HG02610 (cell line): ENCODE data around the gene CLECL1.
A peak's percentile ranks its signal among the peaks of the same experiment; 100 is the strongest.
"Not testable (repeated sequence)": the region's sequence is repeated elsewhere in the genome, so short reads cannot be mapped to it uniquely, and the experiment has no call there.

Experiments used
- ATAC-seq: cut with Tn5 transposase; IDR thresholded peaks from one replicate; pipeline ENCODE4 v1.9.1; 2021; ENCODE audit warnings: mild to moderate bottlenecking, moderate library complexity; ENCODE audit not compliant: unreplicated experiment

CLECL1 gene

GRCh38 chr12:9752145-9752933, 19.4 kb upstream of the CLECL1 start:
- no peak for ATAC-seq

- peak; percentile 42 for ATAC-seq
Observed at GRCh38 chr12:9751204-9752144, 18.6 kb upstream of the CLECL1 start.

DNA sequence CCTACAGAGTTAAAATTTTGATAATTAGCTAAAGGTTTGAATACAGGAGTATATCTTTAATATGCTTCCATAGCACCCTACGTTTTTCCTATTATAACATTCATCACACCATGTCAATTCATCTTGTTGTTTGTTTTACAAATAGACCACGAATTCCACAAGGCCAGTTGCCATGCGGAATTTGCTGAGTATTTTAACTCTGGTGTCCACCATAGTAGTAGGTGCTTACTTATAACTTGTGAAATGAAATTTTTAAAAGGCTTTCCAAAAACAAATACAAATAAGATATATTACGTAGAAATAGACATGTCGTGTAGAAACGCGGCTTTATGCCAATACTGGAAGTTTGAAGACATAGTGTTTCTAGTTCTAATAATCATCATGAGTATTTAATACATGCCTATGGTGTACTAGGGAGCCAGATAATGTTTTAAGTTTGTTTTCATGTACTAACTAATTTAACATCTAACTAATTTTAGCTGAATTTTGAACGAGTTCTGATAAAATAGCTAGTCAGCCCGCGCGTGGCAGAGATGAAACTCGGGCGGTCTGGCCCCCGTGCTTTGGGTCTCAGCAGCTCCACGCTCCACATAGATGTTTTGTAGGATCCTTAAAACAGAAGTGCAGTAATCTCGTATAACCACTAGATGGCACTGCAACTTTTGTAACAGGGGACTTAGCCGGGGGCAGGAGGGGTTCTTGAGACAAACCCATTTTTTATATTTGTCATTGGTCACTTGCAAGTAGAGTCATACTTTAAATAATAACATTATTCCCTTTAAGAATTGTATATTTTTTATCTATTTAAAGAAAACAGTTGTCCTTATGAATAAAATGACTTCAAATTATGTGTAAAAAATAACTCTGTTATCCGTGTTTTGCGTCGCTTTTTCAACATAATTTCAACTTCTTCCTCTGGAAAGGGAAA, 17.6 kb upstream of the CLECL1 start:
- ATAC-seq: peak; percentile 58

DNA sequence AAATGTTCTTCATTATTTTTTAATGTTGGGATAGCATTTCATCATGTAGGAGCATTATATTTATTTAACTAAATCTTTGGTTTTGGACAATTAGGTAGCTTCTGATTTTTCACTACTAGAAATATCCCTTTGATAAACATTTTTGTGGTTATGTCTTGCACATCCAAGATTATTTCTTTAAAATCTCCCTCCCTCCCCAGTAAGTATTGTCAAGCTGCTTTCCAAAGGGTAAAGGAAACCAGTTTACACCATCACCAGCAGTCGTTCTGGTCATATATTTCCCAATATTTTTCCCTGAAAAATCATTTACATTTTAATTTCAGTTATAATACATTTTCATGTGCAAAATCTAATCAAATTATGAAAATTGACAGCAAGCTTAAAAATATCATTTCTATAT, 16.7 kb upstream of the CLECL1 start:
- no peak for ATAC-seq

- no peak for ATAC-seq
Observed at GRCh38 chr12:9745199-9745598, 12.3 kb upstream of the CLECL1 start.

DNA sequence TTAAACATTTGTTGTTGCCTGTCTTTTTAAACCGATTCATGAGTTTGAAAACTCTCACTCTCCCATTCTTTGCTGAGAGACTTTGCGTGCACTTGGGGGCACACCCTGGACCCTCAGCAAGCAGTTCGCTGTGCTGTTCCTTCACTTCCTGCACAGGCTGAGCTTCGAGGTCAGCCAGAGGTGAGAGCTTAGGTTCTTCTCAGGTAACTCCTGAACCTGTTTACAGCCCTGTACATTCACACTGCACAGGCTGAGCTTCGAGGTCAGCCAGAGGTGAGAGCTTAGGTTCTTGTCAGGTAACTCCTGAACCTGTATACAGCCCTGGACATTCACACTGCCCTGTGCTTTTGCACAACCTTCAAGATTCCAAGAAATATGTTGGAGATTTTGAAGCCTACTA, 9.8 kb upstream of the CLECL1 start:
- no peak for ATAC-seq

DNA sequence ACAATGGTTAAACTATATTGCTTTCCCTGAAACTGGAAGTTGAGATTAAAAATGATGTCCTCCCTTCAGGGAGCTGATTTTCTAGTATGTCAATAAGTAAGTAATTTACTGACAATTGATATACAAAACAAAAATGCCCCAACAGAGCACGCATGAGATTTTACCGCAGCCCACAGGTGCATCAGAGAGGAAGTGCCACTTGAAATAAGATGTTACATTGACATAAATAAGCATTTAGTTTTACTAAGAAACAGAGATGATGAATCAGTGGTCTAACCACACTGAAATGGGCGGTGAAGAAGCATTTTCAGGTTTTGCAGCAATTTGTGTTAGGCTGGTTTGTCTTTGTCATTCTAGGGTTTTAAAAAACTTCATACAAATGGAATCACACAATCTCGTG, 8.8 kb upstream of the CLECL1 start:
- ATAC-seq: peak; percentile 84

DNA sequence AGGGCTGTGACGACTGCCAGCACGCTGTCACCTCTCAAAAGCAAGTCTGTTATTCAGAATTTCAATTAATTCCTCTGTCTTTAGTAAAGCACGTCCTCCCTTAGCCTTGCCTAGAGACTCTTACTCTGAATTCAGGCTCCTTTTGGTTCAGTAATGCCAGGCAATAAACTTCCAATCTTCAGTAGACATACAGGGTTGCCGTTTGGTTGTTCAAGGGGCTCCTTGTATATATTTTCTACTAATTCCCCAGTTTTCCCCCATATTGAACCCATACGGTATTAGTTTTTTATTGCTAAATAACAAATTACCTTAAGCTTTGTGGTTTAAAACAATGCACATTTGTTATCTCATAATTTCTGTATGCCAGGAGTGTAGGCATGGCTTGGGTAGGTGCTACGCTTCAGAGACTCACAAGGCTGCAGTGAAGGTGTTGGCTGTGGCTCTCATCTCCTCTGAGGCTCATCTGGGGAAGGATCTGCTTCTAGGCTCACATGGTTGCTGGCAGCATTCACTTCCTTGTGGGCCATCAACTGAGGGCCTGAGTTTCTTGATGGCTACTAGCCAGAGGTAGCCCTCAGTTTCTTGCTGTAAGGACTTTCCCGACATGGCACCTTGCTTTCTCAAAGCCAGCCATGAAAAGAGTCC, 7.3 kb upstream of the CLECL1 start:
- no peak for ATAC-seq

DNA sequence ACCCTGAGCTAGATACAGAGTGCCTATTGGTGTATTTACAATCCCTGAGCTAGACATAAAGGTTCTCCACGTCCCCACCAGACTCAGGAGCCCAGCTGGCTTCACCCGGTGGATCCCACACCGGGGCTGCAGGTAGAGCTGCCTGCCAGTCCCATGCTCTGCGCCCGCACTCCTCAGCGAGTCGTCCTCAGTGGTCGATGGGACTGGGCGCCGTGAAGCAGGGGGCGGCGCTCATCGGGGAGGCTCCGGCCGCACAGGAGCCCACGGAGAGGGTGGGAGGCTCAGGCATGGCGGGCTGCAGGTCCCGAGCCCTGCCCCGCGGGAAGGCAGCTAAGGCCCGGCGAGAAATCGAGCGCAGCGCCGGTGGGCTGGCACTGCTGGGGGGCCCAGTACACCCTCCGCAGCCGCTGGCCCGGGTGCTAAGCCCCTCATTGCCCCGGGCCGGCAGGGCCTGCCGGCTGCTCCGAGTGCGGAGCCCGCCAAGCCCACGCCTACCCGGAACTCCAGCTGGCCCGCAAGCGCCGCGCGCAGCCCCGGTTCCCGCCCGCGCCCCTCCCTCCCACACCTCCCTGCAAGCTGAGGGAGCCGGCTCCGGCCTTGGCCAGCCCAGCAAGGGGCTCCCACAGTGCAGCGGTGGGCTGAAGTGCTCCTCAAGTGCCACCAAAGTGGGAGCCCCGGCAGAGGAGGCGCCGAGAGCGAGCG, 6.7 kb upstream of the CLECL1 start:
- not testable (repeated sequence) for ATAC-seq

DNA sequence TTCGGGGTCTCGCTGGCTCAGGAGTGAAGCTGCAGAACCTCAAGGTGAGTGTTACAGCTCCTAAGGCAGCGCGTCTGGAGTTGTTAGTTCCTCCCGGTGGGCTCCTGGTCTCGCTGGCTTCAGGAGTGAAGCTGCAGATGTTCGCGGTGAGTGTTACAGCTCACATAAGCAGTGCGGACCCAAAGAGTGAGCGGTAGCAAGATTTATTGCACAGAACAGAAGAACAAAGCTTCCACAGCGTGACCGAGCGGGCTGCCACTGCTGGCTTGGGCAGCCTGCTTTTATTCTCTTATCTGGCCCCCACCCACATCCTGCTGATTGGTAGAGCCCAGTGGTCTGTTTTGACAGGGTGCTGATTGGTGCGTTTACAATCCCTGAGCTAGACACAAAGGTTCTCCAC, 6.0 kb upstream of the CLECL1 start:
- ATAC-seq: not testable (repeated sequence)

DNA sequence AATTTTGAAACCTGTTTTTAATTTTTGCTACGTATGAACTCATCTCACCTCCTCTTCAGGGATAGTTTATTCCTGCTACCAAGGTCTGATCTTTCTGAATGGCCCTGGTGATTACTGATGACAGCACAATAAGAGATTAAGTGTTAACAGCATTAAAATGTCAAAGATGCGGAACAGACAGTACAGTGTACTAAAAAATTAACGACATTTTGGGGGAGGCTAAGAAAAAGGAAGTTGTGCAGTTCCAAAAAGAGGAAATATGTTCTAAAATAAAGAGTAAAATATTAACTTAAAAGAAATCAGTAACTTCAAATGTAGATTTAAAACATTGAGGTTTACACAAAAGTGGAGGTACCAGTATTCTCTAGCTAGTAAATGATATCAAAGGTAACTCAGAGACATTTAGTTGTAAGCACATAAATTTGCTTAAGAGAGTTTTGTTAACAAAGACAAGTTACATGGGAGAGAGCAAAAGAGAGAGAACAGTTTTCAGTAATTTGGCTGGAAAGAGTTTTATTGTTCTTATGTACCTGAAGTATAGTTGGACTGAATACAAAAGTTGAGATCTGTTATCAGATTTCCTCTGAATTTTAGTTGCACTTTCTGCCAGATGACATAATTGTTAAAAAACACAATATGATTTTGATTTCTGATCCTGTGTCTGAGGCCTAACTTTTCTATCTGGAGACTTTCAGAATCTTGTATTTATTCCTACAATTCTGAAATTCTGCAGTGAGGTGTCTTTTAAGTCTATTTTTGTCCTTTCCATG, 4.2 kb upstream of the CLECL1 start:
- no peak for ATAC-seq

DNA sequence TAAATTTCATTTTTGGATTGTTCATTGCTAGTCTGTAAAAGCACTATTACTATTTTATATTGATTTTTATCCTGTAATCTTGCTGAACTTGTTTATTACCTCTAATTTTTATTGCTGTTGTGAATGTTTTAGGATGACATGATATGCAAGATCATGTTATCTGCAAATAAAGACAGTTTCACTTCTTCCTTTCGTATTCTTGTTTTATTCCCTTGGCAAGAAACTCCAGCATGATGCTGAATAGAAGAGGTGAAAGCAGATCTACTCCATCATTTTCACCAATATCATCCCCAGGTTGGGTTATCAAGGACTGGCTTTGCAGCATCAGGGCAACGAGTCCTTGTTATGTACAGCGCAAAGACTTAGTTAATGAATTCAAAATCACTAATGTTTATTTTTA, 2.7 kb upstream of the CLECL1 start:
- no peak for ATAC-seq

- ATAC-seq: peak; percentile 32
Observed at GRCh38 chr12:9731797-9732196, 1.1 kb downstream of the CLECL1 start.

DNA sequence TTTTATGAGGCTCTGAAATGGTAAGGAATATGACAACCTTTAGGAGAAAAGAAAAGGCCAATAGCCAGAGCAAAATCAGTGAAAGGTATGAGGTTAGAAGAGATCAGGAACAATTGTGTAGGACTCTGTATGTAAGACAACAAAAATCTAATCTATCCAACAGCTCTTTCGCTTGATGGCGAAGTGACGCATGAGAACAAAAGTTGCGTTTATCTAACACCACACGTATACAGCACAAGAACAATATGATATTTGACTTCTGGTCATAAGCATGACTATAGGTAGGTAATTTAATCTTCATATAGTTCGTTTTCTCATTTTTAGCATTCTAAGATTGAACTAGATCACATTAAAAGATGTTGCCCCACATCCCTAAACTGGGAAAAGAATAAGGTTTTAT, 1.5 kb downstream of the CLECL1 start:
- no peak for ATAC-seq

GRCh38 chr12:9730591-9730990, 2.3 kb downstream of the CLECL1 start:
- no peak for ATAC-seq

DNA sequence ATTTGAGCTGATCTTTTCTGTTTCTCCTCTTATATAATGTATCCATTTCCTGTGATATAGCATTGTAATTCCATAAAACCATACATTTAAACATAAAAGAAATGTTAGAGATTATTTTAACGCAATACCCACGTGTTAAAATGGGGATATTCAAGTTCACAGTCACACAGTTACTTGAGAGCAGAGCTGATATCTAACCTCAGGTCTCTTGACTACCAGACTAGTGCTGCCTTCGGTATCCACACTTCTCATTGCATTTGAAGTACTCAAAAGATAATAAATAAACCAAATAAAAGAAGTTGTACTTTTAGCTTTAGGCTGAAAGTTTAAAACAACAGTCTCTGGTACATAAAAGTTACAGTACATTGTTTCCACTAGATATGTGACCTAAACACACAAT, 2.9 kb downstream of the CLECL1 start:
- ATAC-seq: no peak

DNA sequence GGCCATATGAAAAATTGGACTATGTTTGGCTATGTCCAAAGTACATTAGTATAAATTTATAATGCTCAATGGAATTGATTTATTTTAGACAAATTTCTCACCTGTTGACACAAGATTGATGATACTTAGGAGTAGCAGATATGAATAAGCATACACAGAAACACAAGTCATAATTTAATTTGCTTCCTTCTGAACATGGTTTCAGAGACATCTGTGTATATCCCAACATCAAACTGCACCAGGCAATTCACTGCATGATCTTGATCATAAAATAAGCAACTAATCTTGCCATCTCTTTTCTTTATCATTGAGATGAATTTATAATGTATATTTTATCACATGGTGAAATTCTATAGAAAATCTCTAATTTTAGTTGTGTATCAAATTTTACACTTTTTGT, 3.8 kb downstream of the CLECL1 start:
- ATAC-seq: no peak

DNA sequence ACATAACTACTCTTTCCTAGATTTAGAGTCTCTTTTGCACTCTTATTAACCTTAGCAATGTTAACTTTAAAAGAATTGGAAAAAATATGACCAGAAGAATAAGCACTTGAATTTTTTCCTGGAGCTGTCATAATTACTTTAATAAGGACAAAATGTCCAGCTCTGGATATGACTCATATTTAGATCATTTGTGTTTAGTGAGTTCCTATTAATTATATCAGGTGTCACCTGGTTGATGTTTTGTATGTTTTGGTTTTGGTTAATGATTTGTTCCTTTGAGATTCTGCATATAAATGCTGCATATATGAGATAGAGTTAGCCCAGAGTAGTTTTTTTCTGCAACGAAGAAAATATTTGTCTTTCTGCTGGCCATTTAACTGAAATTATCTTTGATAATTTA, 5.1 kb downstream of the CLECL1 start:
- ATAC-seq: no peak

DNA sequence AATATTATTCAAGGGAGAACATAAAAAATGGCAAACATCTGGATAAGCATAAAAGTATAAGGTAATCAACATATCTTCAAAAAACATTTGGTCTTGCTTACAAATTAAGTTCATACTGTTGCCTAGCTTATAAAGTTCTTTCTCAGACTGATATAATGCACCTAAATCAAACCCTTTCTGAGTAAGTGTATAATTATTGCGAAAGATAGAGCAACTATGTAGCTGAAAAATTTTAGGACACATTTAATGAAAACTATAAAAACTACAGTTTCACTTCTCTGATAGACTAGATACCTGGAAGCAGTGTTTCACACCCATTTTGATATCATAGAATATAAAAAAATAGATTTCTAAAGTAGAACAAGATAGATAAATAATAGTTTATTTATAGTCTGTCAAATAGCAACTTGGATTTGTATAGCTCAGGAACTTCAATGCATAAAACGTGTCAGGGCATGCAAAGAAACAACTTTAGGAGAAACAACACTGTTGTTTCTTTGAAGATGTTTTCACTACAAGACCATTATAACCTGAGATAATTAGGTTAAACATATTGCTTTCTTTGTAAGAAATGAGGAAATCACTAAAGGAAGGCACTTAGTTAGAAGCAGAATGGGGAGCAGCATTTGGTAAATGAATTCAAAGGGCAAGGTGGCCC, 7.6 kb downstream of the CLECL1 start:
- no peak for ATAC-seq
